Activated CD4-positive, alpha-beta memory T cell treated with anti-CD3 and anti-CD28 coated beads, Interleukin-2, amount 10 ng/mL, durations not matched to agents 7 days and 5 days (primary cell): ENCODE results near the gene POLR2H. TPM values are rescaled to one million over a fixed set of nuclear protein-coding genes. Genes with fewer than 3 reads are reported as not detected.

Source experiments
- CTCF ChIA-PET: fragments of 350-600 bp; sonication (Branson Sonifier 250); formaldehyde crosslinking; loops from one replicate; lab custom pipeline; 2021; ENCODE audit warnings: antibody characterized with exemption, inconsistent platforms; lab: Charles Lee
- POLR2A ChIA-PET: fragments of 350-600 bp; sonication (Branson Sonifier 250); formaldehyde crosslinking; loops from one replicate; lab custom pipeline; 2021; ENCODE audit warnings: antibody characterized with exemption; lab: Charles Lee
- DNase-seq: peaks from one replicate; pipeline ENCODE4 v3.0.0-alpha.2; 2020
- H3K27ac Mint-ChIP-seq: one replicate; pipeline ENCODE4 v1.8.0; 2021; ENCODE audit warnings: mild to moderate bottlenecking, mixed read lengths
- H3K27me3 Mint-ChIP-seq: one replicate; pipeline ENCODE4 v1.8.0; 2021; ENCODE audit warnings: mixed read lengths
- H3K36me3 Mint-ChIP-seq: one replicate; pipeline ENCODE4 v1.8.0; 2021; ENCODE audit warnings: low read depth, mixed read lengths
- H3K4me1 Mint-ChIP-seq: one replicate; pipeline ENCODE4 v1.8.0; 2021; ENCODE audit warnings: mixed read lengths
- H3K4me3 Mint-ChIP-seq: one replicate; pipeline ENCODE4 v1.8.0; 2021; ENCODE audit warnings: mild to moderate bottlenecking, mixed read lengths
- H3K9me3 Mint-ChIP-seq: one replicate; pipeline ENCODE4 v1.8.0; 2021; ENCODE audit warnings: mixed read lengths
- total RNA-seq, 2 experiments: library from RNA; stranded (reverse); gene quantifications; one replicate each; pipeline ENCODE4 v1.2.3, GENCODE V29; 2021

POLR2H gene
- total RNA-seq, 2 experiments from 2014 or later = 73.9 to 79.3 TPM

- no peaks in the 10 kb centered on the region for H3K36me3 Mint-ChIP-seq
- no peak overlapping the region for H3K4me3 Mint-ChIP-seq
- H3K27ac Mint-ChIP-seq = no peak overlapping the region
- ChIA-PET CTCF (interaction anchor here (1.0 to 5.0 kb wide), 4 partner anchors 13 to 186 kb away, joined by 4 to 20 read pairs (median 6); no protein-coding TSS in a partner anchor), POLR2A (no interaction called here)
- H3K27me3 Mint-ChIP-seq = peaks cover 2% of the 10 kb centered on the region
- H3K4me1 Mint-ChIP-seq = peaks cover 9% of the 10 kb centered on the region
- DNase-seq = no peak
- H3K9me3 Mint-ChIP-seq = no peaks in the 10 kb centered on the region
Measured at GRCh38 chr3:184355261-184356040, 6.1 kb upstream of the POLR2H start.

GRCh38 chr3:184357248-184358123 is 4.0 kb upstream of the POLR2H start:
- H3K4me1 Mint-ChIP-seq = peaks cover 14% of the 10 kb centered on the region
- peaks cover 2% of the 10 kb centered on the region for H3K27me3 Mint-ChIP-seq
- no peaks in the 10 kb centered on the region for H3K9me3 Mint-ChIP-seq
- POLR2A ChIA-PET = no interaction called here
- no peak overlapping the region for H3K4me3 Mint-ChIP-seq
- H3K36me3 Mint-ChIP-seq = no peaks in the 10 kb centered on the region
- CTCF ChIA-PET = interaction anchor here (0.6 to 5.0 kb wide), 2 partner anchors 157 to 1246 kb away, joined by 3 to 20 read pairs; no protein-coding TSS in a partner anchor
- DNase-seq = no peak
- H3K27ac Mint-ChIP-seq = no peak overlapping the region

- ChIA-PET CTCF (interaction anchor here (0.6 to 0.7 kb wide), 2 partner anchors 155 to 1245 kb away, joined by 3 read pairs; no protein-coding TSS in a partner anchor), POLR2A (no interaction called here)
- Mint-ChIP-seq H3K4me1 (peaks cover 14% of the 10 kb centered on the region), H3K36me3 (peaks cover 2% of the 10 kb centered on the region), H3K4me3 (no peak overlapping the region), H3K27me3 (peaks cover 2% of the 10 kb centered on the region), H3K27ac (no peak overlapping the region), H3K9me3 (no peaks in the 10 kb centered on the region)
- no peak for DNase-seq
Measured at GRCh38 chr3:184358124-184358767, 3.3 kb upstream of the POLR2H start.

- DNase-seq = no peak
- Mint-ChIP-seq H3K36me3 (peaks cover 3% of the 10 kb centered on the region), H3K9me3 (no peaks in the 10 kb centered on the region), H3K27ac (no peak overlapping the region), H3K4me3 (no peak overlapping the region), H3K4me1 (peaks cover 13% of the 10 kb centered on the region), H3K27me3 (peaks cover 2% of the 10 kb centered on the region)
- ChIA-PET CTCF (interaction anchor here (0.7 to 2.6 kb wide), 2 partner anchors 13 to 154 kb away, joined by 3 to 13 read pairs; no protein-coding TSS in a partner anchor), POLR2A (no interaction called here)
Measured at GRCh38 chr3:184358921-184359350, 2.6 kb upstream of the POLR2H start.

- no peak overlapping the region for H3K4me3 Mint-ChIP-seq
- peaks cover 7% of the 10 kb centered on the region for H3K36me3 Mint-ChIP-seq
- H3K27ac Mint-ChIP-seq = no peak overlapping the region
- H3K4me1 Mint-ChIP-seq = peaks cover 17% of the 10 kb centered on the region
- no peak for DNase-seq
- ChIA-PET POLR2A (no interaction called here), CTCF (interaction anchor here (2.6 kb wide), 1 partner anchor 12 kb away, joined by 13 read pairs; no protein-coding TSS in a partner anchor)
- H3K27me3 Mint-ChIP-seq = peaks cover 2% of the 10 kb centered on the region
- H3K9me3 Mint-ChIP-seq = no peaks in the 10 kb centered on the region
Measured at GRCh38 chr3:184359610-184360009, 1.9 kb upstream of the POLR2H start.

- Mint-ChIP-seq H3K36me3 (peaks cover 13% of the 10 kb centered on the region), H3K4me1 (peaks cover 24% of the 10 kb centered on the region), H3K27ac (peak overlapping the region; percentile 71), H3K9me3 (no peaks in the 10 kb centered on the region), H3K4me3 (peak overlapping the region; percentile 74), H3K27me3 (peaks cover 2% of the 10 kb centered on the region)
- ChIA-PET POLR2A (interaction anchor here (0.7 to 3.0 kb wide), 7 partner anchors 9 to 225 kb away, joined by 3 to 13 read pairs (median 4); partner anchors contain the start of genes EIF2B5 and FAM131A), CTCF (interaction anchor here (2.6 kb wide), 1 partner anchor 11 kb away, joined by 13 read pairs; no protein-coding TSS in a partner anchor)
- DNase-seq = no peak
Measured at GRCh38 chr3:184360070-184360928, 1.2 kb upstream of the POLR2H start.

- H3K27me3 Mint-ChIP-seq = peaks cover 2% of the 10 kb centered on the region
- peaks cover 16% of the 10 kb centered on the region for H3K36me3 Mint-ChIP-seq
- H3K9me3 Mint-ChIP-seq = no peaks in the 10 kb centered on the region
- POLR2A ChIA-PET = interaction anchor here (0.7 to 3.0 kb wide), 8 partner anchors 9 to 226 kb away, joined by 3 to 13 read pairs (median 4); partner anchors contain the start of genes EIF2B5 and FAM131A
- peak overlapping the region; percentile 74 for H3K4me3 Mint-ChIP-seq
- peaks cover 28% of the 10 kb centered on the region for H3K4me1 Mint-ChIP-seq
- no peak for DNase-seq
- peak overlapping the region; percentile 71 for H3K27ac Mint-ChIP-seq
- CTCF ChIA-PET = interaction anchor here (2.6 kb wide), 1 partner anchor 11 kb away, joined by 13 read pairs; no protein-coding TSS in a partner anchor
Measured at GRCh38 chr3:184360929-184361531, 480 bp upstream of the POLR2H start.

GRCh38 chr3:184361932-184362667 is 590 bp downstream of the POLR2H start:
- H3K27me3 Mint-ChIP-seq = peaks cover 2% of the 10 kb centered on the region
- CTCF ChIA-PET = interaction anchor here (0.6 to 1.4 kb wide), 5 partner anchors 8 to 467 kb away, joined by 3 to 7 read pairs (median 3); no protein-coding TSS in a partner anchor
- peaks cover 32% of the 10 kb centered on the region for H3K4me1 Mint-ChIP-seq
- H3K27ac Mint-ChIP-seq = peak overlapping the region; percentile 94
- H3K4me3 Mint-ChIP-seq = peak overlapping the region; percentile 95
- peak; percentile 53 for DNase-seq
- no peaks in the 10 kb centered on the region for H3K9me3 Mint-ChIP-seq
- POLR2A ChIA-PET = interaction anchor here (0.6 to 3.0 kb wide), 14 partner anchors 8 to 573 kb away, joined by 3 to 13 read pairs (median 4); partner anchors contain the start of genes EIF2B5 and FAM131A
- H3K36me3 Mint-ChIP-seq = peaks cover 25% of the 10 kb centered on the region

- CTCF ChIA-PET = interaction anchor here (0.6 to 1.5 kb wide), 7 partner anchors 9 to 468 kb away, joined by 3 to 7 read pairs (median 3); no protein-coding TSS in a partner anchor
- Mint-ChIP-seq H3K27me3 (peaks cover 2% of the 10 kb centered on the region), H3K36me3 (peaks cover 30% of the 10 kb centered on the region), H3K4me1 (peaks cover 32% of the 10 kb centered on the region), H3K4me3 (peak overlapping the region; percentile 98), H3K9me3 (no peaks in the 10 kb centered on the region), H3K27ac (peak overlapping the region; percentile 94)
- POLR2A ChIA-PET = interaction anchor here (0.6 to 3.0 kb wide), 11 partner anchors 9 to 573 kb away, joined by 3 to 13 read pairs (median 4); partner anchors contain the start of genes EIF2B5 and FAM131A
- DNase-seq = peak; percentile 98
Measured at GRCh38 chr3:184362668-184363546, 1.4 kb downstream of the POLR2H start.
